HCT116 (cell line): ENCODE measurements around the gene CMIP. TPM values are rescaled to one million over a fixed set of nuclear protein-coding genes. Genes with fewer than 3 reads are reported as not detected.

Experiments
- ATAC-seq: fragments of 200-7000 bp; cut with Tn5 transposase; 2 replicates; pipeline ENCODE4 v1.9.1; 2020; ENCODE audit warnings: mild to moderate bottlenecking, moderate library complexity
- BruUV-seq: library from RNA; stranded (reverse); fragments of 400-500 nt; replicated peaks from 2 replicates; lab custom pipeline; 2021; lab: Mats Ljungman, UMichigan
- CTCF ChIA-PET: fragments of 300-600 bp; sonication (Branson Sonifier 250); formaldehyde crosslinking; loops from one replicate; lab custom pipeline; 2021; ENCODE audit warnings: antibody characterized with exemption; lab: Charles Lee
- POLR2A ChIA-PET: fragments of 300-600, 350-600 bp; sonication (Branson Sonifier 250); formaldehyde crosslinking; loops from one replicate; lab custom pipeline; 2021; ENCODE audit warnings: antibody characterized with exemption; lab: Charles Lee
- RAD21 ChIA-PET, 2 experiments: fragments of 300-600 bp; sonication (Branson Sonifier 250); formaldehyde crosslinking; loops; one replicate each; lab custom pipeline; 2023; ENCODE audit warnings: low total read pairs in 2 of 2; ENCODE audit not compliant: uncharacterized antibody in 2 of 2, unreplicated experiment in 2 of 2, low non-redundant PET in 1 of 2; lab: Charles Lee
- DNase-seq: peaks from one replicate; pipeline ENCODE4 v3.0.0-alpha.2; 2010; ENCODE audit warnings: low read depth, low spot score
- H2AFZ ChIP-seq: fragments of 200-600 bp; shearing (Covaris generic), sonication (generic); 2 replicates; pipeline ENCODE4 v1.6.1; 2017; ENCODE audit warnings: low read depth, mixed run types, mixed read lengths, antibody characterized with exemption, low read length; ENCODE audit not compliant: poor library complexity, severe bottlenecking
- H3K27ac ChIP-seq: 2 replicates; pipeline ENCODE4 v1.5.1; 2012; ENCODE audit warnings: low read depth, low read length
- H3K27me3 ChIP-seq: fragments of 200-600 bp; sonication (generic); 2 replicates; pipeline ENCODE4 v1.6.1; 2016; ENCODE audit warnings: mixed run types, low read length, mixed read lengths; ENCODE audit not compliant: insufficient read depth
- H3K36me3 ChIP-seq, 2 experiments: fragments of 200-500 bp in 1 of 2; fragments of 200-600 bp in 1 of 2; sonication (Bioruptor generic) in 1 of 2; sonication (generic) in 1 of 2; 2 replicates each; pipeline versions ENCODE4 v1.5.1 to v1.6.1; 2014 to 2016; ENCODE audit warnings: low read length in 2 of 2, inconsistent platforms in 1 of 2, mixed read lengths in 1 of 2, mixed run types in 1 of 2; ENCODE audit not compliant: insufficient read depth in 2 of 2, control insufficient read depth in 1 of 2
- H3K4me1 ChIP-seq, 2 experiments: fragments of 200-600 bp in 1 of 2; sonication (generic) in 1 of 2; 2 replicates each; pipeline versions ENCODE4 v1.5.1 to v1.6.1; 2012 to 2017; ENCODE audit warnings: low read length in 2 of 2, inconsistent platforms in 1 of 2, mild to moderate bottlenecking in 1 of 2, mixed read lengths in 1 of 2, mixed run types in 1 of 2, moderate library complexity in 1 of 2; ENCODE audit not compliant: insufficient read depth in 2 of 2, control insufficient read depth in 1 of 2
- H3K4me2 ChIP-seq: fragments of 200-600 bp; sonication (generic); 2 replicates; pipeline ENCODE4 v1.6.1; 2017; ENCODE audit warnings: mixed run types, low read length, mixed read lengths
- H3K4me3 ChIP-seq, 2 experiments: fragments of 200-600 bp in 1 of 2; sonication (generic) in 1 of 2; replicated peaks in 1 of 2; 2 replicates each; pipeline ENCODE4 v1.5.1; 2011 to 2016; ENCODE audit warnings: low read length in 2 of 2, control low read depth in 1 of 2, low read depth in 1 of 2, mild to moderate bottlenecking in 1 of 2, mixed read lengths in 1 of 2, mixed run types in 1 of 2
- H3K79me2 ChIP-seq: fragments of 200-600 bp; sonication (generic); 2 replicates; pipeline ENCODE4 v1.6.1; 2017; ENCODE audit warnings: mild to moderate bottlenecking, mixed run types, low read length, moderate library complexity, mixed read lengths; ENCODE audit not compliant: insufficient read depth
- H3K9ac ChIP-seq: fragments of 200-600 bp; sonication (generic); 2 replicates; pipeline ENCODE4 v1.6.1; 2016; ENCODE audit warnings: low read length, mixed read lengths
- H3K9me2 ChIP-seq: fragments of 200-600 bp; sonication (generic), shearing (Covaris generic); 2 replicates; pipeline ENCODE4 v1.6.1; 2017; ENCODE audit warnings: mixed run types, mild to moderate bottlenecking, moderate library complexity; ENCODE audit not compliant: insufficient read depth
- H3K9me3 ChIP-seq, 2 experiments: fragments of 200-500 bp in 1 of 2; fragments of 200-600 bp in 1 of 2; sonication (Bioruptor generic) in 1 of 2; sonication (generic) in 1 of 2; 2 replicates each; pipeline ENCODE4 v1.6.1; 2014 to 2017; ENCODE audit warnings: low read length in 2 of 2, mixed read lengths in 2 of 2, inconsistent platforms in 1 of 2, low read depth in 1 of 2, mild to moderate bottlenecking in 1 of 2, mixed run types in 1 of 2, moderate library complexity in 1 of 2; ENCODE audit not compliant: control insufficient read depth in 1 of 2, insufficient read depth in 1 of 2
- H4K20me1 ChIP-seq: fragments of 200-600 bp; sonication (generic), shearing (Covaris generic); 2 replicates; pipeline ENCODE4 v1.6.1; 2017; ENCODE audit warnings: mixed run types, mild to moderate bottlenecking, moderate library complexity; ENCODE audit not compliant: insufficient read depth
- ATF3 ChIP-seq: IDR thresholded peaks from 2 replicates; pipeline ENCODE4 v1.6.1; 2012
- CBX3 ChIP-seq: IDR thresholded peaks from 2 replicates; pipeline ENCODE4 v1.6.1; 2012; ENCODE audit warnings: low read depth
- CEBPB ChIP-seq: IDR thresholded peaks from 2 replicates; pipeline ENCODE4 v1.6.1; 2012; ENCODE audit warnings: low read depth
- CTCF ChIP-seq, 3 experiments: fragments of 200-600 bp in 1 of 3; sonication (generic) in 1 of 3; IDR thresholded peaks in 2 of 3; conservative IDR thresholded peaks in 1 of 3; 2 replicates each; pipeline ENCODE4 v1.5.1; 2012 to 2017; ENCODE audit warnings: low read depth in 2 of 3, low read length in 2 of 3, antibody characterized with exemption in 1 of 3, borderline replicate concordance in 1 of 3, control low read depth in 1 of 3, mild to moderate bottlenecking in 1 of 3, mixed read lengths in 1 of 3, mixed run types in 1 of 3, moderate library complexity in 1 of 3; ENCODE audit not compliant: insufficient read depth in 1 of 3
- ELF1 ChIP-seq: IDR thresholded peaks from 2 replicates; pipeline ENCODE4 v1.6.1; 2012; ENCODE audit warnings: low read depth, borderline replicate concordance
- EZH2phosphoT487 ChIP-seq: fragments of 200-600 bp; IDR thresholded peaks from 2 replicates; pipeline ENCODE4 v1.6.1; 2018; ENCODE audit warnings: antibody characterized with exemption, borderline replicate concordance
- FOSL1 ChIP-seq: IDR thresholded peaks from 2 replicates; pipeline ENCODE4 v1.6.1; 2012; ENCODE audit warnings: low read depth
- JUND ChIP-seq: IDR thresholded peaks from 2 replicates; pipeline ENCODE4 v1.6.1; 2012
- MAX ChIP-seq: IDR thresholded peaks from 2 replicates; pipeline ENCODE4 v1.6.1; 2012
- POLR2A ChIP-seq: IDR thresholded peaks from 2 replicates; pipeline ENCODE4 v1.7.0; 2011; ENCODE audit warnings: borderline replicate concordance; ENCODE audit not compliant: insufficient read depth, insufficient read length; ENCODE audit errors: extremely low read depth
- POLR2AphosphoS5 ChIP-seq: IDR thresholded peaks from 2 replicates; pipeline ENCODE4 v1.6.1; 2011; ENCODE audit warnings: mild to moderate bottlenecking, low read depth, low read length, moderate library complexity
- REST ChIP-seq: IDR thresholded peaks from 2 replicates; pipeline ENCODE4 v1.6.1; 2012; ENCODE audit warnings: low read depth
- SIN3A ChIP-seq: IDR thresholded peaks from 2 replicates; pipeline ENCODE4 v1.6.1; 2012; ENCODE audit warnings: low read depth
- SP1 ChIP-seq: IDR thresholded peaks from 2 replicates; pipeline ENCODE4 v1.6.1; 2012; ENCODE audit warnings: low read depth
- SRF ChIP-seq: IDR thresholded peaks from 2 replicates; pipeline ENCODE4 v1.6.1; 2012; ENCODE audit warnings: low read depth
- TCF7L2 ChIP-seq: IDR thresholded peaks from 2 replicates; pipeline ENCODE4 v1.7.0; 2011; ENCODE audit warnings: borderline replicate concordance, inconsistent platforms; ENCODE audit not compliant: insufficient read depth, insufficient read length; ENCODE audit errors: extremely low read depth
- YY1 ChIP-seq: IDR thresholded peaks from 2 replicates; pipeline ENCODE4 v1.6.1; 2011; ENCODE audit warnings: low read length, low read depth, moderate library complexity, mild to moderate bottlenecking; ENCODE audit not compliant: insufficient replicate concordance; ENCODE audit errors: extremely low read depth
- ZBTB33 ChIP-seq: IDR thresholded peaks from 2 replicates; pipeline ENCODE4 v1.6.1; 2011; ENCODE audit warnings: mild to moderate bottlenecking, low read length, moderate library complexity; ENCODE audit not compliant: insufficient replicate concordance; ENCODE audit errors: extremely low read depth
- ZFX ChIP-seq: fragments of 450-650 bp; IDR thresholded peaks from 2 replicates; pipeline ENCODE4 v1.6.1; 2017
- ZNF274 ChIP-seq: fragments of 200-500 bp; sonication (Bioruptor generic); IDR thresholded peaks from 2 replicates; pipeline ENCODE4 v1.6.1; 2014; ENCODE audit warnings: mild to moderate bottlenecking, low read depth, low read length, inconsistent platforms
- intact Hi-C: fragments of 100-400 bp; cut with micrococcal nuclease; formaldehyde crosslinking; loops from 2 replicates; pipeline ENCODE4 v1.10.0; 2022
- total RNA-seq: library from RNA; stranded (reverse); gene quantifications from one replicate; pipeline ENCODE4 v1.2.1, GENCODE V29; 2021; ENCODE audit not compliant: unreplicated experiment

The CMIP gene
- total RNA-seq, 1 experiment from 2014 or later, result 64.6 TPM

GRCh38 chr16:81712681-81713080 is 268.1 kb downstream of the CMIP start:
- H3K9me3 ChIP-seq, result no peaks in the 10 kb centered on the region
- no peak overlapping the region for H2AFZ ChIP-seq
- no peaks in the 10 kb centered on the region for H3K79me2 ChIP-seq
- H3K9ac ChIP-seq, result 0 out of 2 replicates have a peak overlapping the region, but pooled peaks have one; percentile 37
- no peaks in the 10 kb centered on the region for H3K9me2 ChIP-seq
- POLR2A ChIA-PET, result no interaction called here
- H3K4me1 ChIP-seq, result peaks cover 34 to 62% of the 10 kb centered on the region in 2 experiments
- H3K4me2 ChIP-seq, result no peak overlapping the region
- no peak overlapping the region for H3K27ac ChIP-seq
- peaks cover 7 to 11% of the 10 kb centered on the region in 2 experiments; a peak in 3 of 4 replicates for H3K36me3 ChIP-seq
- H3K27me3 ChIP-seq, result no peaks in the 10 kb centered on the region
- CTCF ChIA-PET, result interaction anchor here (0.6 to 1.1 kb wide), 2 partner anchors 17 to 310 kb away, joined by 3 to 4 read pairs; no protein-coding TSS in a partner anchor
- RAD21 ChIA-PET, result no interaction called here
- intact Hi-C loops, result no loop called here
- TF ChIP-seq CEBPB (no peak), SP1 (no peak), ZBTB33 (no peak), CBX3 (no peak), POLR2A (no peak), SIN3A (no peak), SRF (no peak), ATF3 (no peak), ELF1 (no peak), MAX (no peak), ZNF274 (no peak), JUND (no peak), CTCF (IDR thresholded peaks at IDR 0.05 in 2 of 3, conservative IDR thresholded peaks at IDR 0.05 in 1 of 3; ENCODE audit: borderline replicate concordance in 1 of 3, insufficient read depth in 1 of 3, low read depth in 2 of 3, low read length in 2 of 3) (no peak), TCF7L2 (no peak), YY1 (no peak), REST (no peak), FOSL1 (no peak), EZH2phosphoT487 (no peak), ZFX (no peak), POLR2AphosphoS5 (no peak)
- ATAC-seq, result no peak
- no TSS peak for BruUV-seq
- H4K20me1 ChIP-seq, result 0 out of 2 replicates have a peak, but pooled peaks cover 3% of the 10 kb centered on the region
- no peak overlapping the region for H3K4me3 ChIP-seq
- DNase-seq, result no peak
